GM23338 (cell line): ENCODE measurements around the gene DNAH10. TPM values are rescaled to one million over a fixed set of nuclear protein-coding genes. Genes with fewer than 3 reads are reported as not detected.

ENCODE experiments used
- ATAC-seq: fragments of 200-7000 bp; cut with Tn5 transposase; 3 replicates; pipeline ENCODE4 v1.9.1; 2020
- DNase-seq: peaks from one replicate; pipeline ENCODE4 v3.0.0-alpha.2; 2015; ENCODE audit warnings: low spot score
- H2AFZ ChIP-seq: fragments of 200-600 bp; sonication (generic); 2 replicates; pipeline ENCODE4 v1.8.0; 2016; ENCODE audit warnings: antibody characterized with exemption, mild to moderate bottlenecking, moderate library complexity
- H3F3A ChIP-seq: fragments of 200-600 bp; sonication (generic); replicated peaks from 2 replicates; pipeline ENCODE4 v1.8.0; 2017; ENCODE audit warnings: antibody characterized with exemption, mixed run types, low read depth
- H3K27ac ChIP-seq: fragments of 200-600 bp; sonication (generic); 2 replicates; pipeline ENCODE4 v1.6.1; 2016; ENCODE audit warnings: low read depth
- H3K27me3 ChIP-seq: fragments of 200-600 bp; sonication (generic); 2 replicates; pipeline ENCODE4 v1.8.0; 2016; ENCODE audit warnings: mild to moderate bottlenecking, mixed run types, moderate library complexity; ENCODE audit not compliant: insufficient read depth
- H3K36me3 ChIP-seq: fragments of 200-600 bp; sonication (generic); 2 replicates; pipeline ENCODE4 v1.8.0; 2016; ENCODE audit warnings: mild to moderate bottlenecking; ENCODE audit not compliant: insufficient read depth
- H3K4me1 ChIP-seq: fragments of 200-600 bp; sonication (generic); 2 replicates; pipeline ENCODE4 v1.8.0; 2016; ENCODE audit warnings: mild to moderate bottlenecking, moderate library complexity; ENCODE audit not compliant: insufficient read depth
- H3K4me2 ChIP-seq: fragments of 200-600 bp; sonication (generic); 2 replicates; pipeline ENCODE4 v1.7.1; 2017; ENCODE audit warnings: mixed run types
- H3K4me3 ChIP-seq: fragments of 200-600 bp; sonication (generic); 2 replicates; pipeline ENCODE4 v1.6.1; 2016; ENCODE audit warnings: mixed run types
- H3K79me2 ChIP-seq: fragments of 200-600 bp; sonication (generic); replicated peaks from 2 replicates; pipeline ENCODE4 v1.8.0; 2017; ENCODE audit warnings: mild to moderate bottlenecking; ENCODE audit not compliant: insufficient read depth
- H3K9me2 ChIP-seq: fragments of 200-600 bp; sonication (generic); 2 replicates; pipeline ENCODE4 v1.8.0; 2017; ENCODE audit not compliant: insufficient read depth
- H4K20me1 ChIP-seq: fragments of 200-600 bp; sonication (generic); replicated peaks from 2 replicates; pipeline ENCODE4 v1.8.0; 2017; ENCODE audit warnings: mild to moderate bottlenecking; ENCODE audit not compliant: insufficient read depth
- H3K27ac Mint-ChIP-seq: 2 replicates; pipeline ENCODE4 v1.8.0; 2020; ENCODE audit warnings: inconsistent platforms, mild to moderate bottlenecking, moderate library complexity, mixed read lengths
- H3K27me3 Mint-ChIP-seq: 3 replicates; pipeline ENCODE4 v1.8.0; 2022; ENCODE audit warnings: low read depth, mild to moderate bottlenecking, moderate library complexity, mixed read lengths, inconsistent platforms; ENCODE audit not compliant: insufficient read depth, poor library complexity
- H3K36me3 Mint-ChIP-seq: 3 replicates; pipeline ENCODE4 v1.8.0; 2021; ENCODE audit warnings: low read depth, mild to moderate bottlenecking, inconsistent platforms, moderate library complexity, mixed read lengths
- H3K4me1 Mint-ChIP-seq: 3 replicates; pipeline ENCODE4 v1.8.0; 2020; ENCODE audit warnings: mild to moderate bottlenecking, inconsistent platforms, mixed read lengths
- H3K4me3 Mint-ChIP-seq: 3 replicates; pipeline ENCODE4 v1.8.0; 2021; ENCODE audit warnings: moderate library complexity, mild to moderate bottlenecking, inconsistent platforms, mixed read lengths
- H3K9me3 Mint-ChIP-seq: 3 replicates; pipeline ENCODE4 v1.8.0; 2020; ENCODE audit warnings: moderate library complexity, mild to moderate bottlenecking, inconsistent platforms, mixed read lengths
- EZH2 ChIP-seq: fragments of 200-600 bp; sonication (generic); IDR thresholded peaks from one replicate; pipeline ENCODE4 v1.8.0; 2017; ENCODE audit warnings: antibody characterized with exemption, mild to moderate bottlenecking, low read depth; ENCODE audit not compliant: unreplicated experiment
- EZH2phosphoT487 ChIP-seq: fragments of 200-600 bp; sonication (generic); IDR thresholded peaks from one replicate; pipeline ENCODE4 v1.8.1; 2018; ENCODE audit warnings: antibody characterized with exemption; ENCODE audit not compliant: unreplicated experiment
- NANOG ChIP-seq: IDR thresholded peaks from 2 replicates; pipeline ENCODE4 v1.6.1; 2016; ENCODE audit warnings: antibody characterized with exemption, borderline replicate concordance
- POLR2AphosphoS5 ChIP-seq: IDR thresholded peaks from 2 replicates; pipeline ENCODE4 v1.6.1; 2016; ENCODE audit warnings: antibody characterized with exemption, low read depth
- STAT1 ChIP-seq: IDR thresholded peaks from one replicate; pipeline ENCODE4 v1.6.1; 2016; ENCODE audit warnings: antibody characterized with exemption; ENCODE audit not compliant: unreplicated experiment
- ZNF114 ChIP-seq: fragments of 250-450 bp; sonication (Bioruptor Pico); IDR thresholded peaks from 2 replicates; pipeline ENCODE4 v1.5.0; 2020; ENCODE audit warnings: mild to moderate bottlenecking, moderate library complexity
- polyA plus RNA-seq: library from polyadenylated mRNA; unstranded; fragments of >200 nt; fragmentation: Nextera tagmentation; extraction: Ambion mirVana; gene quantifications from 2 replicates; pipeline ENCODE4 v1.2.1, GENCODE V29; 2016
- total RNA-seq: library from RNA; depleted of rRNA; stranded (reverse); fragments of >200 nt; shearing (Covaris generic); gene quantifications from 2 replicates; pipeline ENCODE4 v1.2.3, GENCODE V29; 2014
- TF ChIP-seq, protein P1 (sequence below): IDR thresholded peaks from 2 replicates; pipeline ENCODE4 v1.6.1; 2016; ENCODE audit warnings: antibody characterized with exemption
- TF ChIP-seq, protein P2 (sequence below), 2 experiments: fragments of 200-600 bp in 1 of 2; sonication (generic) in 1 of 2; conservative IDR thresholded peaks; 2 replicates each; pipeline versions ENCODE4 v1.5.1 to v1.6.1; 2016 to 2017; ENCODE audit warnings: antibody characterized with exemption in 2 of 2, low read depth in 2 of 2, mild to moderate bottlenecking in 2 of 2, moderate library complexity in 1 of 2
- TF ChIP-seq, protein P3 (sequence below): IDR thresholded peaks from one replicate; pipeline ENCODE4 v1.6.1; 2018; ENCODE audit warnings: antibody characterized with exemption; ENCODE audit not compliant: unreplicated experiment

The DNAH10 gene
- total and polyA plus RNA-seq, 2 experiments from 2014 or later: 0.03 TPM

DNA sequence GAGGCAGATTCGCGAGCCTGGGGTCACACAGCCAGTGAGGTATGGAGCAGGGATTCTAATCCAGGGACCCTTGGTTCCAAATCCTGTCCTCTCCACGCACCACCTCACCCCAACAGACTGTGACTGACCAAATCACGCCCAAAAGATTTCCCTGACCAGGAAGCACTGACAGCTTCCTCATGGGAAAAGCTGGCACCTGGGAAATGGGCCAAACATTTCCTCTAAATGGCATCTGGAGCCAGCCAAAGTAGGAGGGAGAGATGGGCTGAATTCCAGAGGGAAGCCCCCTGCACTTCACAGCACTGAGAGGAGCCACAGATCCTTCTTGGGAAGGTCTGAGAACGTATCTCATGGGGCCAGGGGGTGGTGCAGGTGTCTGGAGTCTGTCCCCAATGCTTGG is 181.7 kb downstream of the DNAH10 start (continued):
- TF ChIP-seq, protein P1, sequence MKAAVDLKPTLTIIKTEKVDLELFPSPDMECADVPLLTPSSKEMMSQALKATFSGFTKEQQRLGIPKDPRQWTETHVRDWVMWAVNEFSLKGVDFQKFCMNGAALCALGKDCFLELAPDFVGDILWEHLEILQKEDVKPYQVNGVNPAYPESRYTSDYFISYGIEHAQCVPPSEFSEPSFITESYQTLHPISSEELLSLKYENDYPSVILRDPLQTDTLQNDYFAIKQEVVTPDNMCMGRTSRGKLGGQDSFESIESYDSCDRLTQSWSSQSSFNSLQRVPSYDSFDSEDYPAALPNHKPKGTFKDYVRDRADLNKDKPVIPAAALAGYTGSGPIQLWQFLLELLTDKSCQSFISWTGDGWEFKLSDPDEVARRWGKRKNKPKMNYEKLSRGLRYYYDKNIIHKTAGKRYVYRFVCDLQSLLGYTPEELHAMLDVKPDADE: no peak

DNA sequence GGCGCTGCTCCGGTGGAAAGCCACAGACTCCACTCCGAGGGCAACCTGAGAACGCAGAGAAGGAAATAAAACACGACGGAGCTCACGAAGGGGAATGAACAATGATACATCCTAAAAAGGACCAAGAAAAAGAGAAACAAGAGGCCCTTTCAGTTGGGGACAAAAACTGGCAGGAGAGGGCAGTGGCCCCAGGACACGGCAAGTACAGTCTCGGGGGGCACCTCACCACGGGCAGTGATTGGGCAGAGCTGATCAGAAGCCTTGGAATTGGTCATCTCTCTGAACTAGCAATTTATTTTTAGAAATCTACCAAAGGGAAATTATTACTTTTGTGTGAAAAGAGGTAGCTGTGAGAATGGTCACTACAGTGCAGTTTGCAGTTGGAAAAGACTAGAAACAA is 182.6 kb downstream of the DNAH10 start:
- Histone ChIP-seq H3F3A (no peaks in the 10 kb centered on the region), H3K4me1 (no peaks in the 10 kb centered on the region), H3K79me2 (no peaks in the 10 kb centered on the region), H2AFZ (no peak overlapping the region), H3K9me2 (no peaks in the 10 kb centered on the region), H3K4me3 (no peak overlapping the region), H3K27me3 (no peaks in the 10 kb centered on the region), H3K4me2 (no peak overlapping the region), H3K27ac (no peak overlapping the region), H4K20me1 (no peaks in the 10 kb centered on the region), H3K36me3 (no peaks in the 10 kb centered on the region; the same call in 1 of the 2 replicates)
- Mint-ChIP-seq H3K4me3 (no peak overlapping the region), H3K9me3 (peaks cover 14% of the 10 kb centered on the region), H3K27ac (no peak overlapping the region), H3K4me1 (no peaks in the 10 kb centered on the region; the same call in 2 of the 3 replicates), H3K27me3 (peaks cover 9% of the 10 kb centered on the region), H3K36me3 (peaks cover 2% of the 10 kb centered on the region; the same call in 1 of the 3 replicates)
- DNase-seq (no peak), ATAC-seq (no peak)
- no peak for TF ChIP-seq EZH2phosphoT487

DNA sequence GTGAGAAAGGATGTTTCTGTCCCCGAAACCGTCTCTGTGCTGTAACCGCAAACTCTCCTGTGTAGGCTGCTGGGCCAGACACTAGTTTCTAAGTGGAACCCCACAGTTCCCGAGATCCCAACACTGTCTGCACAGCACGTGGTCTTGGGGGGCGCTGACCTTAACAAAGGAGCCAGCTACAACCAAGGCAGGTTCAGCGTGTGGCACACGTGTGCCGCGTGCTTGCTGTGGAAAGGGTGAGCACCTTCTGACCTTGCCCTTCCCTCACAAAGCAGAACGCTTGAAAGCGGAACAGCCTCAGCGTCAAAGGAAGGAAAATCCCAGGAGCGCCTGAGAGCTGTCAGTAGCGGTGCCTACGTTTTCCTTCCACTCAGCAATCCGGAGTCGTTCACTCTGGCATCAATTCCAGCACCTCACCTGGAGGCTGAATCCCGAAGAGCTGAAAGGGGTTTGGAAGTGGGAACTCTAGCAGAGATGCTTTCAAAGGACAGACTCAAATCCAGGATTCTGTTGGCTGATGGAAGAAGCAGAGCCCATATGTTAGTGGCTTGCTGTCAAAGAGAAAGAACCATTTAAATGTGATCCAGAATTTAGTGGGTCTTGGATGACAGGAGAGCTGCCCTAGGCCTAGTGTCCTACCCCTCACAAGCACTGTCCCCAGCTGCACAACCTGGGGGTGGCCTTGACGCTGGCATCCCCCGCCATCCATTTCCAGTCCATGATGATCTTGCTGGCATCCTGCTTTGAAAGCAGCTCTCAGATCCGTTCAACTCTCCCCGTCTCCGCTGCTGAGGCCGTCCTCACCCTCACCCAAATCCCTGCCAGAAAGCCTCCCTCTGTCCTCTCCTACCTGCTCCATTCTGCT is 183.4 kb downstream of the DNAH10 start:
- ATAC-seq: no peak
- H3K4me1 ChIP-seq: no peaks in the 10 kb centered on the region
- H3K9me3 Mint-ChIP-seq: peaks cover 14% of the 10 kb centered on the region
- H3K36me3 ChIP-seq: no peaks in the 10 kb centered on the region; the same call in 1 of the 2 replicates
- H3K79me2 ChIP-seq: no peaks in the 10 kb centered on the region
- TF ChIP-seq, protein P1: no peak
- no peak for TF ChIP-seq POLR2AphosphoS5
- no peak for TF ChIP-seq EZH2
- TF ChIP-seq EZH2phosphoT487: no peak
- TF ChIP-seq, protein P2, sequence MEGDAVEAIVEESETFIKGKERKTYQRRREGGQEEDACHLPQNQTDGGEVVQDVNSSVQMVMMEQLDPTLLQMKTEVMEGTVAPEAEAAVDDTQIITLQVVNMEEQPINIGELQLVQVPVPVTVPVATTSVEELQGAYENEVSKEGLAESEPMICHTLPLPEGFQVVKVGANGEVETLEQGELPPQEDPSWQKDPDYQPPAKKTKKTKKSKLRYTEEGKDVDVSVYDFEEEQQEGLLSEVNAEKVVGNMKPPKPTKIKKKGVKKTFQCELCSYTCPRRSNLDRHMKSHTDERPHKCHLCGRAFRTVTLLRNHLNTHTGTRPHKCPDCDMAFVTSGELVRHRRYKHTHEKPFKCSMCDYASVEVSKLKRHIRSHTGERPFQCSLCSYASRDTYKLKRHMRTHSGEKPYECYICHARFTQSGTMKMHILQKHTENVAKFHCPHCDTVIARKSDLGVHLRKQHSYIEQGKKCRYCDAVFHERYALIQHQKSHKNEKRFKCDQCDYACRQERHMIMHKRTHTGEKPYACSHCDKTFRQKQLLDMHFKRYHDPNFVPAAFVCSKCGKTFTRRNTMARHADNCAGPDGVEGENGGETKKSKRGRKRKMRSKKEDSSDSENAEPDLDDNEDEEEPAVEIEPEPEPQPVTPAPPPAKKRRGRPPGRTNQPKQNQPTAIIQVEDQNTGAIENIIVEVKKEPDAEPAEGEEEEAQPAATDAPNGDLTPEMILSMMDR (conservative IDR thresholded peaks at IDR 0.05; ENCODE audit: low read depth in 2 of 2): no peak
- no peak for TF ChIP-seq ZNF114 (CRISPR knock-in tag)
- TF ChIP-seq STAT1: no peak
- TF ChIP-seq, protein P3, sequence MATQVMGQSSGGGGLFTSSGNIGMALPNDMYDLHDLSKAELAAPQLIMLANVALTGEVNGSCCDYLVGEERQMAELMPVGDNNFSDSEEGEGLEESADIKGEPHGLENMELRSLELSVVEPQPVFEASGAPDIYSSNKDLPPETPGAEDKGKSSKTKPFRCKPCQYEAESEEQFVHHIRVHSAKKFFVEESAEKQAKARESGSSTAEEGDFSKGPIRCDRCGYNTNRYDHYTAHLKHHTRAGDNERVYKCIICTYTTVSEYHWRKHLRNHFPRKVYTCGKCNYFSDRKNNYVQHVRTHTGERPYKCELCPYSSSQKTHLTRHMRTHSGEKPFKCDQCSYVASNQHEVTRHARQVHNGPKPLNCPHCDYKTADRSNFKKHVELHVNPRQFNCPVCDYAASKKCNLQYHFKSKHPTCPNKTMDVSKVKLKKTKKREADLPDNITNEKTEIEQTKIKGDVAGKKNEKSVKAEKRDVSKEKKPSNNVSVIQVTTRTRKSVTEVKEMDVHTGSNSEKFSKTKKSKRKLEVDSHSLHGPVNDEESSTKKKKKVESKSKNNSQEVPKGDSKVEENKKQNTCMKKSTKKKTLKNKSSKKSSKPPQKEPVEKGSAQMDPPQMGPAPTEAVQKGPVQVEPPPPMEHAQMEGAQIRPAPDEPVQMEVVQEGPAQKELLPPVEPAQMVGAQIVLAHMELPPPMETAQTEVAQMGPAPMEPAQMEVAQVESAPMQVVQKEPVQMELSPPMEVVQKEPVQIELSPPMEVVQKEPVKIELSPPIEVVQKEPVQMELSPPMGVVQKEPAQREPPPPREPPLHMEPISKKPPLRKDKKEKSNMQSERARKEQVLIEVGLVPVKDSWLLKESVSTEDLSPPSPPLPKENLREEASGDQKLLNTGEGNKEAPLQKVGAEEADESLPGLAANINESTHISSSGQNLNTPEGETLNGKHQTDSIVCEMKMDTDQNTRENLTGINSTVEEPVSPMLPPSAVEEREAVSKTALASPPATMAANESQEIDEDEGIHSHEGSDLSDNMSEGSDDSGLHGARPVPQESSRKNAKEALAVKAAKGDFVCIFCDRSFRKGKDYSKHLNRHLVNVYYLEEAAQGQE: no peak
- TF ChIP-seq NANOG: no peak
- no peaks in the 10 kb centered on the region for H3F3A ChIP-seq
- DNase-seq: no peak
- no peak overlapping the region for H3K27ac Mint-ChIP-seq
- H4K20me1 ChIP-seq: no peaks in the 10 kb centered on the region
- no peak overlapping the region for H3K4me3 Mint-ChIP-seq
- peaks cover 12% of the 10 kb centered on the region for H3K27me3 Mint-ChIP-seq
- no peaks in the 10 kb centered on the region; the same call in 2 of the 3 replicates for H3K4me1 Mint-ChIP-seq
- H2AFZ ChIP-seq: no peak overlapping the region
- H3K27me3 ChIP-seq: 0 out of 2 replicates have a peak, but pooled peaks cover 4% of the 10 kb centered on the region
- no peak overlapping the region for H3K4me3 ChIP-seq
- no peak overlapping the region for H3K27ac ChIP-seq
- no peaks in the 10 kb centered on the region for H3K9me2 ChIP-seq
- H3K4me2 ChIP-seq: no peak overlapping the region
- peaks cover 2% of the 10 kb centered on the region; the same call in 1 of the 3 replicates for H3K36me3 Mint-ChIP-seq
